HUDEP-2 (cell line): ENCODE measurements around the gene FMN2.

Source experiments
- DNase-seq, 76 experiments: peaks; one replicate each; lab custom pipeline; 2025; ENCODE audit not compliant: unreplicated experiment in 76 of 76; lab: John Stamatoyannopoulos, UW

The FMN2 gene

DNA sequence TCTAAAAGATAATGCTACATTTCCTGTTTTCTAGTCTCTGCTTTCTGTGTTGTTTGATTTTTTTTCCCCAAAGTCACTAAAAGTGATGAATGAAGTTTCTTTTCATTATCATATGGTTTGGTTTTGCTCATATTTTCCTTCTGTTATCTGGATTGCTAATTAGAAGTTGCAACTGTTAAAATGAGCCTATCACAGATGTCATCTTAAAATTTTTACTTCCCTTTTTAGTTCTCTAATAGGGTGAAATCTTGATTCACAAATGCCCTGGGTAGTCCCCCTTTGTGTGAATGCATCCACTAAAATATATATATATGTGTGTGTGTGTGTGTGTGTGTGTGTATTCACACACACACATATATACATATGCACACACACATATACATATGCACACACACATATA lies 376.2 kb downstream of the FMN2 start:
- no peak for DNase-seq

GRCh38 chr1:240468656-240469055 lies 377.0 kb downstream of the FMN2 start:
- DNase-seq, result no peak

GRCh38 chr1:240474133-240474614 lies 382.5 kb downstream of the FMN2 start:
- DNase-seq, result peak in 2 of 76 experiments; percentile 2 to 8

DNA sequence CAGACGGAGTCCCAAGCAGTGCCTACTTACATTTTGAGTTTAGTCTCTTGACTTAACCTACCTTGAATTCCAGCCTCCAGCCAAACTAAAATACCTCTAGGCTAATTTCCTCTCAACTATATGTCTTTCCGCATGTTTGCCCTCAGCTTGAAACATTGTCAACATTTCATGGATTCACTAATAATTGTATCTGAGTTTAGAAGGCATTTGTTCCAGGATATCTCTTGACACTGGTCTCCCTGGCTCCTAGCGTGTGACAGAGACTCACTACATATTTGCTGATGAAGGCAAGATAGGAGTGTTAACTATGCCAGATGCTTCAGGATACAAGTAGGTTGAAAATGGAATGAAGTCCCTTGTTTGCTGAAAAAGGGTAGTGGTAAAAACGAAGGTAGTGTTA lies 384.1 kb downstream of the FMN2 start:
- no peak for DNase-seq

DNA sequence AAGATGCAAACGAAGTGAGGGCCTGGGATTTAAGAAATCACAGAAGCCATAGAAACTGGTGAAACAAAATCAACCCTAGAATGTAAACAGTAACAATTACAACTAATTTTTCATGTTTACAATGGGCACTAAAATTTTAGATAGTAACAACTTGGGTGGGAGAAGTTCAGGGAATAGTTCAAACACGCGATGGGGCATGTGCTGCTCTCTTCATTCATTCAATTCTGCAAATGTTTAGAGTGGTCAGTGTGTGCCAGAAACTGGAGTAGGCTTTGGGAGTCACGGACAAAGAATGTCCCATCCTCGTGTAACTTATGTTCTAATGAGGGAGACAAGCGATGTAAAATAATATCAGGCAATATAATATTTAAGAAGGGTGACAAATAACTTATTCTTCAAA lies 386.9 kb downstream of the FMN2 start:
- DNase-seq, result no peak

- no peak for DNase-seq
Observed at GRCh38 chr1:240484804-240485443, 393.2 kb downstream of the FMN2 start.

DNA sequence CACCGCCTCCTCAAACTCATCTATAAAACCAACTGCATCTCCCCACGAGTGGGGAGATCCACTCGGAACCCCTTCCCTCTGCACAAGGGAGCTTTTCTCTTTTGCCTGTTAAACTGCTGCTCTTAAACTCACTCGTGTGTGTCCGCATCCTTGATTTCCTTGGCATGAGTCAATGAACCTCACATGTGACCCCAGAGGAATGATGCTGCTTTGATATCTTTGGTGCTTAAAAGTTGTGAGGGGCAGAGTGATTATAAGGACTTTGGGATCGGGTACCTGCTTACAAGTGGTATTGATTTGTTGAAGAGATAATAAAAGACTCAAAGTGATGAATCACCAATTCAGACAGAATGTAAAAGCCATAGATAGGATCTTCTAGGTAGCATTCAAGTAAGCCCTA lies 394.9 kb downstream of the FMN2 start:
- no peak for DNase-seq

- no peak for DNase-seq
Observed at GRCh38 chr1:240487493-240487892, 395.8 kb downstream of the FMN2 start.

DNA sequence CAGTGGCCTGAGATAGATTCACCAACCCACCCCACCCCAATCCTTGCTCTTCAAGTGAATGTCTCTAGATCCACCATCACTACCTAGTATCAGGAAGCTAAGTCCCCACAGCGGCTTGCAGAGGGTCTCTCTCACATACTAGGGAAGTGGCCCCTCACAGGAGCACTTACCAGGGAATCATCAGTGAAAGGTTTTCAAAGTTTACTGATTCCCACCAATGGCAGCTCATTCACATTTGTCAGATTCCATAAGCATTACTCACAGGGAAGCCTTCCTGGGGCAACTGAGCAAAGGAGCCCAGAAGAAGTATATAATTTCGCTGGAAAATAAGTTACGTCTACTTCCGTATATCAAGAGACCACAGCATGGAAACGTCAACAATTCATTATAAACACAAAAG lies 399.5 kb downstream of the FMN2 start:
- no peak for DNase-seq

DNA sequence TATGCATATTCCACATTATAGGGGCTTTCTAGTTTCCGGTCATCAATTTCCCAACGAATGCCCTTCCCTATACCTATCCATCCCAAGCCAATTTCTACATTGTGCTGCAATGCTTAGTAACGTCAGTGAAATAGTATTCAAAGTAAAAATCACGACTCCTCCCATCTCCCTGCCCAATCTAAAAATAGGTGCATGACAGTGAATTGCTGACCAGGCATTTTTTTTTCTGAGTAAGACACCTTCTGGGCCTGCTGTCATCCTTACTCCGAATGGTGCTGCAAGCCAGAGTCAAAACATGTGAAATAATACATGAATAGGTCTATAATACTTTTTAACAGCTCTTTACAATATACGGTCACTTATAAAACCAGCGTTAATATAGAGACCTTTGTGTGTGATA lies 400.1 kb downstream of the FMN2 start:
- no peak for DNase-seq

DNA sequence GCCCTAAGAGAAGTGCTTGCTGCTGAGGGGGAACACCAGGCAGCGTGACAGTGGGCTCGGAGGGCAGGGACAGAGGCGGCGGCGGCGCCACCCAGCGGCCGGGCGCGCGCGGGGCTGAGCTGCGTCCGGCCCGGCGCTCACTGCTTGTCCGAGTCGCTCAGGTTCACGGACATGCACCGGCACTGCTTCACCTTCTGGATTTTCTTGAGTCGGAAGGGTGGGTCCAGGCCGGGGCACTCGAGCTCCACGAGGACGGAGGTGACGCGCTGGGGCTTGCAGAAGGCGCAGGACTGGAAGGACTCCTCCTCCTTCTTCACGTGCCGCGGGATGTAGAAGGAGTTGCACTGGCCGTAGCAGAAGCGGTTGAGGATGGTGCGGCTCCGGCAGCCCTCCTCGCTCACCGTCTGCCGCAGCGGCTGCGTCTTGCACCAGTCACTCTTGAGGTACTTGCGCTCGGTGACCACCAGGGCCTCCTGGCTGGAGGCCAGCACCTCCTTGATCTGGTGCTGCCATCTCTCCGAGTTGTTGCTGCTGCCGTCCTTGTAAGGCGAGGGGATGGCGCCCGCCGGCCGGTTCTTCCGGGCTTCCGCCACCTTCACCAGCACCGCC lies 401.3 kb downstream of the FMN2 start:
- no peak for DNase-seq

- no peak for DNase-seq
Observed at GRCh38 chr1:240495601-240496000, 403.9 kb downstream of the FMN2 start.

GRCh38 chr1:240496356-240496755 lies 404.7 kb downstream of the FMN2 start:
- DNase-seq, result no peak

DNA sequence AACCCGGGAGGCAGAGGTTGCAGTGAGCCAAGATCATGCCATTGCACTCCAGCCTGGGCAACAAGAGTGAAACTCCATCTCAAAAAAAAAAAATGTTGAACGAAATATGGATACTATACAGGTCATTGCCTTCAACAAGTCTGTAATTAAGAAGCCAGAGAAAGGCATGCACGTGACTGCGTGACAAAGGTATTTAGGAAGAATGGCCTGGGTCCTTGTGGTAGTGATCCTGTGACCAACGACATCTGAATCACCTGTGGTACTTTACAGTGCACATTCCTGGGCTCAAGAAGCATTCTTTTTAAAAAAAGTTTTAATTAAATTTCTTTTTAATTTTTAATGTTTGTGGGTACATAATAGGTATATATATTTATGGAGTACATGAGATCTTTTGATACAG lies 405.3 kb downstream of the FMN2 start:
- no peak for DNase-seq

- DNase-seq, result no peak
Observed at GRCh38 chr1:240497908-240498307, 406.2 kb downstream of the FMN2 start.

DNA sequence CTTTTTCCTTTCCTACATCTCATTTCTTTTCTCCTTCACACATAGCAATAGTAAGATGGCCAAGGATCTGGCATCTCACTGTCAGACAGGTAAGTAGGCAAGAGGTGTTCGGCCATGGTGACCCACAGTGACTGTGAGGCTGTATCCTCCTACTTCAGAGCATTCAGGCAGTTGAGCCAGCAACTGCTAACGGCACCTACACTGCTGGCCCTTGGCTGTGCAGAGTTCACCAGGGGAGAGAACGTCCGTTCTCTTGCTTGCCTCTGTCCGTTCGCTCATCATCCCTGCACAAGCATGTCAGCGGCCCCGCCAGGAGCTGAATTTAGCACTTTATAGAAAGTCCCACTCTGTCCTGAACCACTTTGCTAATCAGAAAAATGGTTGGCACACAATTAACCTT lies 406.7 kb downstream of the FMN2 start:
- no peak for DNase-seq

GRCh38 chr1:240499012-240499411 lies 407.3 kb downstream of the FMN2 start:
- no peak for DNase-seq

GRCh38 chr1:240500647-240501046 lies 409.0 kb downstream of the FMN2 start:
- no peak for DNase-seq

- no peak for DNase-seq
Observed at GRCh38 chr1:240501115-240501514, 409.4 kb downstream of the FMN2 start.

- no peak for DNase-seq
Observed at GRCh38 chr1:240503036-240503435, 411.4 kb downstream of the FMN2 start.

- DNase-seq, result no peak
Observed at GRCh38 chr1:240503558-240503957, 411.9 kb downstream of the FMN2 start.

GRCh38 chr1:240506176-240506575 lies 414.5 kb downstream of the FMN2 start:
- no peak for DNase-seq

GRCh38 chr1:240508201-240508600 lies 416.5 kb downstream of the FMN2 start:
- DNase-seq, result no peak
